Measurements from ENCODE around the gene LTBP1.

LTBP1 gene

GRCh38 chr2:33181466-33181865, 234.7 kb downstream of the LTBP1 start:
- no peak for DNase-seq (ENCODE audit: extremely low read depth in 1 of 2, low read depth in 1 of 2)

DNA sequence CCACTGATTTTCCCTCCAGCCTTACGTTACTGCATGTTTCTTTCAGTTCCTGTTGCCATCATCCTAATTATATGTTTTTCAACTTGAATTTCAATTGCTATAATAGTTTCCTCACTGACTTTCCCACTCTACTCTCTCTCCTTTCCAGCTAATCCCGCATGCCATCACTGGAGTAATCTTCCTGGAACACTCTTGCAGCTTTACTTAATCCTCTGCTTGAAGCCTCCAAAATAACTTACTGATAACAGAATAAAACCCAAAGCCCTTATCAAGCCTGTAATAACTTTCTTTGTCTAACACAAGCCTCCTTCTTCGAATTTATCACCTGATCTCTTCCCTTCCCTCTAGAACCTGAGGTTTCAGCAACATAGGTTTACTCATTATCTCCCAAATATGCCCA, 237.3 kb downstream of the LTBP1 start:
- DNase-seq (ENCODE audit: extremely low read depth in 1 of 2, low read depth in 1 of 2): no peak

DNA sequence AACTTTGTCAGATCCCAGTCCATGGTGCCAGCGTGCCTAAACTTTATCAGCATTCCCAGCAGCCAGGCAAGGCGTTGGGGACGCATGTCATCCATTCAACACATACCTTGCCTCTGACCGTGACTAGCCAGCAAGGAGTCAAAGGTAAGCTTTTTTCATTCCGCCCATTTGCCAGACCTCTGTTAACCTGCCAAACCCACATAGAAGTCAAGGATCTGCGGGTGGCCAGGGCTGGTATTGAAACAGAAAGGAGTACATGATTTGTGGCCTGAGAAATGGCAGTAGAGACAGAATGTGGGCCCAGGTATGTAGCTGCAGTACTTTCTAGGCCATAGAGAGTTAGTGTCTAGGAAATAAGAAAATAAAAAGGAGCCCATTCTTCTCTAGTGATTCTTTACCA, 240.2 kb downstream of the LTBP1 start:
- no peak for DNase-seq (ENCODE audit: extremely low read depth in 1 of 2, low read depth in 1 of 2)

GRCh38 chr2:33188799-33189198, 242.0 kb downstream of the LTBP1 start:
- DNase-seq (ENCODE audit: extremely low read depth in 1 of 2, low read depth in 1 of 2): no peak

DNA sequence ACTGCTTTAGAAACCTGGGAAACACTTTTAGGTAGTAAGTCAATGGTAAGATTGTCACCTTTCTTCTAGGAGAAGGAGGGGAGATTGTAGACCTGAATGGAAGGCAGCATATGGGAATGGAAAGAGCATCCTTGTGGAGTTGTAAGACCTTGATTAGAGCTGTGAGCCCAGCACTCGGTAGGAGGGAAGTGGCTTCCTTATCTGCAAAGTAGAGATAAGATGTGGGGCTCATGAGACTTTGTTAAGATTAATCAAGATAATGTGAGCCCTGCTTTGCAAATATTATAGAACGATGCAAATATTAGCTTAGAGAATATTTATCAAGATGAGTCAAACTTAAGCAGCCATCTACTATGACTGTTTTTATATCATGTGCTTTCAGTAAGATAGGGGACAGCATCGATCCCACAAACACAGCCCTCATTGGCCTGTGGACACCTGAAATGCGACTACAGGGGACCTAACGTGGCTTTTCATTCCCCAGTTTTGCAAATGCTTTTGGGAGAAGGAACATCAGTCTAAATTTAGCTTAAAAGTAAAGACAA, 243.7 kb downstream of the LTBP1 start:
- no peak for DNase-seq (ENCODE audit: extremely low read depth in 1 of 2, low read depth in 1 of 2)

- no peak for DNase-seq (ENCODE audit: extremely low read depth in 1 of 2, low read depth in 1 of 2)
Observed at GRCh38 chr2:33195891-33196290, 249.1 kb downstream of the LTBP1 start.

- no peak for DNase-seq (ENCODE audit: extremely low read depth in 1 of 2, low read depth in 1 of 2)
Observed at GRCh38 chr2:33196700-33197099, 249.9 kb downstream of the LTBP1 start.

DNA sequence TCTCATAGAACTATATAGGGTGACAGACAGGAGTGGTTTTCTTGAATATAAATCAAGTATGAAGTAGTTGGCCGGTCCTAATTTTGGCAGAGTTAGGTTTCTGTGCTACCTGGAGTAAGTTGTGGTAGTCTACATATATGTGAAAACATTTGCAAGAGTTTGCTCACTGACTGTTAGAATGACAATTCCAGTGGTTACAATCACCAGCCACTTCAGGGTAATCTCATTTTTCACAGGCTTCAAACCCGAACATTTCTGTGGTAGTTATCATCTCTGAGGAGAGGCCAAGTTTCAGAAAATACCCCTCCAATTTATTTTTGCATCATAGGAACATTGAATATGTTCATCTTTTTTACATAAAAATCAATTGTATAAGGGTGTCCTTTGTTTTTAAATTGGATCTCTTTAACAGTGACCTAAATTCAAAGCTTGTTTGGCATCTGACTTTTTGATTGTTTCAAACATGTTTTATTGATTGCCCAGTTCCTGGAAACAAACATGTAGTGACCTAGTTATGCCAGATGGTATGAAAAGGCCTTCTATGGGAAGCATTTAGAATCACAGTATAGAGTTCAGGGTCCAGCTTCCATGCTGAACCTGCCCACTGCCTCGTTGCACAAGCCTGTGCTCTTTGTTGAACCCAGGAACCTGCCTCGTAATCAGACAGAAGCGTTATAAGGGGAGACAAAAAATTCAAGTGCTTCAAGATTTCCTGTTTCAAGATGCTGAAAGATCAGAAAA, 250.6 kb downstream of the LTBP1 start:
- no peak for DNase-seq (ENCODE audit: extremely low read depth in 1 of 2, low read depth in 1 of 2)

- no peak for DNase-seq (ENCODE audit: extremely low read depth in 1 of 2, low read depth in 1 of 2)
Observed at GRCh38 chr2:33202641-33203522, 256.1 kb downstream of the LTBP1 start.

DNA sequence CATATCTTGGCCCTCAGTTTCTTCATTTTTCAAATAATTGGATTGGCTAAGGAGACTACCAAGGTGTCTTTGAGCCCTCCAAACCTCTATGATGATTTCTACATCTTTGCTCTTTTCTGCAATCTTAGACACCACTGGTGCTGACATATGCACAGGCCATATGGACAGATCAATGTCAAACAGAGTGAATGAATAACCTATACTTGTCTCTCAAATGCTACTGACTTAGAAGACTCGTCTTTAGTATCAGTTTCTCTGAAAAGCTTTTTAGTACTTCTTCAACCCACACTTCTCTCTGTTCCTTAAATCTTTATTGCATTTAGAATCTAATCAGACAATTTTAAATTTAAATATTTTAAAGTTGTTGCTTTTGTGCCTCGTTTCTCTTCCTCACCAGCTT, 258.2 kb downstream of the LTBP1 start:
- no peak for DNase-seq (ENCODE audit: extremely low read depth in 1 of 2, low read depth in 1 of 2)

DNA sequence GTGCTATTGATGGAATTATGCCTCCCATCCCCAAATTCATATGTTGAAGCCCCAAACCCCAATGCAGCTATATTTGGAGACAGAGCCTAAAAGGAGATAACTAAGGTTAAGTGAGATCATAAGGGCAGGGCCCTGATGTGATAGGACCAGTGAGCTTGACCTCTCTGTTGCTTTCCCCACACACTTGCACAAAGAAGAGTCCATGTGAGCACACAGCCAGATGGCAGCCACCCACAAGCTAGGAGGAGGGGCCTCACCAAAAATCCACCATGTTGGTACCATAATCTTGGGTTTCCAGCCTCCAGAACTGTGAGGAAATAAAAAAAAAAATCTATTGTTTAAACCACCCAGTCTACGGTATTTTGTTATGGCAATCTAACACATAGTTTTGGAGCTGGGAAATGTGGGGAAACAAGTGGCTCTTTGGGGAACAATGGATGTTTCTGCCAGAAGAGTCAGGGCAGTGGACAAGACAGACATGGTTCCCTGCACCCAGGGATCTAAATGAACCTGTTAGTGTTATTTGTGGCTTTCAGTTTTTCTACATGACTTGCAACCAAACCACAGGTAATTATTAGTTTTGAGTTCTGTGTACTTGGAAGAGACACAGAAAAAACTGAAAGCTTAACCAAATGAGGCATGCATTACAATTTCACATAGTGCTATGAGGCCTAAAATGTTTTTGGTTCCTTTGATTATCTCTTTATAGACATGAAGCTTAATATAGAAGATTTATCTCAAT, 259.1 kb downstream of the LTBP1 start:
- DNase-seq (ENCODE audit: extremely low read depth in 1 of 2, low read depth in 1 of 2): no peak

DNA sequence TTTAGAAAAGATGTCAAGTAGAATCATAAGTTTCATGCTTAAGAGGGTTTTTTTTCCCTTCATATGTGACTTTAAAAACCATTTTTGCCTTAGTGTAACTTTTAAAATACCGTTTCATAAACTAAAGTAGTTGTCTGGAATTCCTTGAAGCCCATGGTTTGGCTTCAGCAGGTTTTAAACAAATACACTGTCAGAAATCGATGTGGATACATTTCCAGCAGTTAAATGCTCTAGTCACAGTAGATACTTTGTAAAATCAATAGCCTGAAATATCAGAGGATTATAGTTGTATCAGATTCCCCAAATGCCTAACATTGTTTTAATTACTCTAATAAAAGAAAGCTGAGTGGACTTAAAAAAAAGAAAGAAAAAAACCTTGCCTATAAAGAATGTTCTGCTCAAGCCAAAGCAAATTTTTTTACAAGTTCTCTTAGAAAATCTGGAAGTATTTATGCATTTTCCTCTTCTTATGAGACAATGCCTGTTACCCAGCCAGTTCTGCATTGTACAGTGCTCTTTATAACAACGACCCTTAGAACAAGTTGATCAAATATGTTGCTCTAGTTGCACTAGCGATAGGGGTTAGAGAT, 260.5 kb downstream of the LTBP1 start:
- no peak for DNase-seq (ENCODE audit: extremely low read depth in 1 of 2, low read depth in 1 of 2)

DNA sequence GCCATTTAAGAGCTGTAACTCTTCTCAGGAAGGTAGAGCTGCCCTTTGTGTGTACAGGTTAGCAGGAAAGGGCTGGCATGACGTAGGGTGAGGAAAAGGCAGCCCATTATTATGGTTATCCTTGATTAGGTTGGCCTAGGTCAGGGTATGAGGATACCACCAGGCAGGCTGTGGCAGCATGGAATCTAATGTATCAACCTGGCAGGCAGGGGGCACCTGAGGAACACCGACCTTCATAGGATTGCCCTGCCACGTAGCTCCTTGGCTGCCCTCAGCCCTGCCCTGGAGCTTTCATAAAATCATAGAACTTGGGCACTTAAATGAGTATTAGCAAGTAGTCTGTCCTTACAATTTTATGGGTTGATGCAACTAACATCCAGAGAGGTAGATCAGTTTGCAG, 261.6 kb downstream of the LTBP1 start:
- DNase-seq (ENCODE audit: extremely low read depth in 1 of 2, low read depth in 1 of 2): no peak

DNA sequence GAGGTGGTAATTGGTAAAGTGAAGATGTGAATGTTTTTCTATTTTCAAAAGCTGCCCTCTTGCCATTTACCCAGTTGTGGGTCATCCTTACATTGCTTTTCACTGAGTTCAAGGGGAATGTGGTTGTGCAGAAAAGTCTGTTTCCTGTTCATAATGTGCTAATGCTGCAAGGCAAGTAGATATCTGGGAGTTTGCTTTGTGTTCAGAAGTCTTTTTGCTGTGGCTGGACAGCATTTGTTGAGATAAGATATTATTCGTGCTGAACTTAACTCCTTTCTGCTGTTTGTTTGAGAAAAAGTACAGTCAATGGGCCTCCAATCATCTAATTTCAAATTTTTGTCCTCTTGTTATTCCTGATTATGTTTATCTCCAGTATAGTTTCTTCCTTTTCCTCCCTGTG, 263.2 kb downstream of the LTBP1 start:
- DNase-seq (ENCODE audit: extremely low read depth in 1 of 2, low read depth in 1 of 2): no peak

GRCh38 chr2:33210626-33211025, 263.9 kb downstream of the LTBP1 start:
- DNase-seq (ENCODE audit: extremely low read depth in 1 of 2, low read depth in 1 of 2): no peak

DNA sequence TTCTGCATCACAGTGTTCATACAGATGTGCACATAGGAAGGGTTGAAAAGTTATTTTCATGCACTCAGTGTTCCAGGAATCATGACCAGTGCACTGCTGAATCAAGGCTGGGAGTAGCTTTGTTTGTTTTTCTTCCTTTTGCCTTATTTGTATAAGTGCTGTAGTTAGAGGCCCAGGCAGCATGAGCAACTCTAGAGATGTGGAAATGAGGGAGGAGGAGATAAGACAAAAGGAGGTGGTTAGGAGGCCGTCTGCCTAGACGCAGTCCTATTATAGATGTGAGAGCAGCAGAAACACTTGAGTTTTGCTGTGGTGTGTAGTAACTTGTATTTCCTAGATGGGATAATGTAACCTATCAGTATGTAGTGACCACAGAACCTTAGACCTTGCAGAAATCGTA, 265.4 kb downstream of the LTBP1 start:
- no peak for DNase-seq (ENCODE audit: extremely low read depth in 1 of 2, low read depth in 1 of 2)

GRCh38 chr2:33213244-33213643, 266.5 kb downstream of the LTBP1 start:
- DNase-seq (ENCODE audit: extremely low read depth in 1 of 2, low read depth in 1 of 2): no peak

DNA sequence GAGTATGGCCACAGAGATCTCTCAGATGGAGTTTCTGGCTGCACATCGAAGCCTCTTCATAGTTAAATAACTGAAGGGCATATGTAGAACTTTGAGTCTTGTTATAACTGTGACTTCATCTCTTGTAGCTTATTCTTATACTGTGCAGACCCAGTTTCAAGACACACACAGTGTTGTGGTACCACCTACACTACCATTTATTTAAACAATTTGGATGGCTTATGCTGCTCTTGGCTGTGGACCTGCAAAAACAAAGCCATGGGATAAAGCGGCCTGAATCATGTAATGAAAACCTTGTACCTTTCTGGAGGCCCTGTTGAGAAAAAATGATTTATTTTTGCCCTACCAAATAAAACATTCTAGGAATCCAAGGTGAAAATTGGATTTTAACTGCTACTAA, 266.9 kb downstream of the LTBP1 start:
- no peak for DNase-seq (ENCODE audit: extremely low read depth in 1 of 2, low read depth in 1 of 2)

GRCh38 chr2:33214436-33214835, 267.7 kb downstream of the LTBP1 start:
- DNase-seq (ENCODE audit: extremely low read depth in 1 of 2, low read depth in 1 of 2): no peak

DNA sequence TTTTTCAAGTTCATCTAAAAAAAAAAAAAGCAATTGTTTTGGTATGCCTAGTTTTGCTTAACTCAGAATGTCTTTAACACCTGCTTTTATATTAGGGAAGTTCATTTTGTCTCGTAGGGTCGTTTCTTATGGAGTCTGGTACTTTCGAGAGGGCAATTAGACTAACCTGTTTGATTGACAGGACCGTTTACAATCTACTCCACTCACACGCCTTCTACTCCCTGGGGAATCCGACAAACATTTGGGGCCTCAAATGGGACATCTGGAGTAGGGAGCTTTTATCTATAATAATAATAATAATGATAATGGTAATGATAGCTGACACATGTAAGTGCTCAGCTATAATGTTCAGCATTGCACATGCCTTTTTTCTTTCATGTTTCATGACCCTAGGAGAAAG, 268.1 kb downstream of the LTBP1 start:
- no peak for DNase-seq (ENCODE audit: extremely low read depth in 1 of 2, low read depth in 1 of 2)

DNA sequence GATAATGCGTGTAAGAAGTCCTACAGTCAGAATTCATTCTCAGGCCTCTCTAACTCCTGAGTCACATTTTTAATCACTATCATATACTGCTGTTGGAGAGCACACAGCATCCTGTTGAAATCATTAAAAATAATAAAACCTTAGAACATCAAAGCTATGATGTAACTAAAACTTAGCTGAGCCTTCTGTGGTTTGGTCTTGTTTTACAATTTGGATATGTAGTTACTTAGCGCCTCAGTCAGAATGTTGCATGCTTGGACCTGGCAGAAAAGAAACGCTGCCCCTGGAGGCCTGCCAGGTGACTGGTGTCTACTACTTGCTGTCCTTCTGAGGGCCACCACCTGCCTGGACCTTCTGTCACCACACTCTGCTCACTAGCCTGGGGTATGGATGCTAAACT, 268.5 kb downstream of the LTBP1 start:
- no peak for DNase-seq (ENCODE audit: extremely low read depth in 1 of 2, low read depth in 1 of 2)

All from stimulated activated CD8-positive, alpha-beta memory T cell treated with anti-CD3 and anti-CD28 coated beads, Interleukin-7, amount 100 ng/mL, for 48 hours (primary cell).